ENCODE results near the gene CCDC175.

CCDC175 gene

GRCh38 chr14:59464486-59465315 lies 111.9 kb downstream of the CCDC175 start:
- no peak overlapping the region for H2AFZ ChIP-seq (ENCODE audit: low read depth, low read length)
- peaks cover 27% of the 10 kb centered on the region for H3K36me3 ChIP-seq (ENCODE audit: insufficient read depth, low read length)
- peaks cover 6% of the 10 kb centered on the region for H3K9me3 ChIP-seq (ENCODE audit: low read length)
- H3K4me1 ChIP-seq (ENCODE audit: insufficient read depth, low read length) = no peaks in the 10 kb centered on the region
- no peak overlapping the region for H3K4me3 ChIP-seq (ENCODE audit: low read length)
- H3K27me3 ChIP-seq (ENCODE audit: insufficient read depth, low read length) = no peaks in the 10 kb centered on the region

GRCh38 chr14:59463787-59464485 lies 112.7 kb downstream of the CCDC175 start:
- Histone ChIP-seq H3K4me3 (ENCODE audit: low read length) (no peak overlapping the region), H3K4me1 (ENCODE audit: insufficient read depth, low read length) (no peaks in the 10 kb centered on the region), H3K36me3 (ENCODE audit: insufficient read depth, low read length) (peaks cover 27% of the 10 kb centered on the region)

GRCh38 chr14:59461891-59462290 lies 114.7 kb downstream of the CCDC175 start:
- H3K4me3 ChIP-seq (ENCODE audit: low read length) = no peak overlapping the region
- H3K4me1 ChIP-seq (ENCODE audit: insufficient read depth, low read length) = no peaks in the 10 kb centered on the region
- no peak overlapping the region for H2AFZ ChIP-seq (ENCODE audit: low read depth, low read length)
- peaks cover 6% of the 10 kb centered on the region for H3K9me3 ChIP-seq (ENCODE audit: low read length)
- H3K36me3 ChIP-seq (ENCODE audit: insufficient read depth, low read length) = peaks cover 36% of the 10 kb centered on the region
- no peaks in the 10 kb centered on the region for H3K27me3 ChIP-seq (ENCODE audit: insufficient read depth, low read length)

More at GRCh38 chr14:59463787-59464485, 112.7 kb downstream of the CCDC175 start:
- H3K9me3 ChIP-seq (ENCODE audit: low read length) = peaks cover 6% of the 10 kb centered on the region
- H2AFZ ChIP-seq (ENCODE audit: low read depth, low read length) = no peak overlapping the region
- H3K27me3 ChIP-seq (ENCODE audit: insufficient read depth, low read length) = no peaks in the 10 kb centered on the region

- Histone ChIP-seq H3K4me1 (ENCODE audit: insufficient read depth, low read length) (no peaks in the 10 kb centered on the region), H3K36me3 (ENCODE audit: insufficient read depth, low read length) (peaks cover 45% of the 10 kb centered on the region)
These were observed 116.2 kb downstream of the CCDC175 start for GRCh38 chr14:59460378-59460777.

GRCh38 chr14:59458486-59458885 lies 118.1 kb downstream of the CCDC175 start:
- Histone ChIP-seq H3K4me3 (ENCODE audit: low read length) (no peak overlapping the region), H2AFZ (ENCODE audit: low read depth, low read length) (no peak overlapping the region), H3K9me3 (ENCODE audit: low read length) (no peaks in the 10 kb centered on the region), H3K27me3 (ENCODE audit: insufficient read depth, low read length) (no peaks in the 10 kb centered on the region), H3K4me1 (ENCODE audit: insufficient read depth, low read length) (no peaks in the 10 kb centered on the region), H3K36me3 (ENCODE audit: insufficient read depth, low read length) (peaks cover 40% of the 10 kb centered on the region)

More at GRCh38 chr14:59460378-59460777, 116.2 kb downstream of the CCDC175 start:
- Histone ChIP-seq H2AFZ (ENCODE audit: low read depth, low read length) (no peak overlapping the region), H3K27me3 (ENCODE audit: insufficient read depth, low read length) (no peaks in the 10 kb centered on the region), H3K9me3 (ENCODE audit: low read length) (peaks cover 4% of the 10 kb centered on the region), H3K4me3 (ENCODE audit: low read length) (no peak overlapping the region)

- Histone ChIP-seq H2AFZ (ENCODE audit: low read depth, low read length) (no peak overlapping the region), H3K4me1 (ENCODE audit: insufficient read depth, low read length) (no peaks in the 10 kb centered on the region), H3K9me3 (ENCODE audit: low read length) (no peaks in the 10 kb centered on the region), H3K4me3 (ENCODE audit: low read length) (no peak overlapping the region), H3K27me3 (ENCODE audit: insufficient read depth, low read length) (no peaks in the 10 kb centered on the region), H3K36me3 (ENCODE audit: insufficient read depth, low read length) (peaks cover 27% of the 10 kb centered on the region)
These were observed 121.2 kb downstream of the CCDC175 start for GRCh38 chr14:59455411-59455810.

Data from neuron (in vitro differentiated cells).